Kidney epithelial cell (primary cell): ENCODE measurements around the gene SDCBP2. TPM values are rescaled to one million over a fixed set of nuclear protein-coding genes. Genes with fewer than 3 reads are reported as not detected.
A peak's percentile ranks its signal among the peaks of the same experiment; 100 is the strongest.

Source experiments
- DNase-seq: peaks from one replicate; pipeline ENCODE4 v3.0.0-alpha.2; 2010; ENCODE audit warnings: low read depth
- H3K27me3 ChIP-seq: 2 replicates; pipeline ENCODE4 v1.6.0; 2011; ENCODE audit warnings: low read length; ENCODE audit not compliant: control insufficient read depth, insufficient read depth
- H3K36me3 ChIP-seq: 2 replicates; pipeline ENCODE4 v1.5.1; 2011; ENCODE audit warnings: low read length; ENCODE audit not compliant: control insufficient read depth, insufficient read depth
- H3K4me3 ChIP-seq: 2 replicates; pipeline ENCODE4 v1.5.1; 2011; ENCODE audit warnings: low read depth, mild to moderate bottlenecking, control low read depth, low read length
- total RNA-seq: library from RNA; depleted of rRNA; stranded (reverse); fragments of >200 nt; gene quantifications from 2 replicates; pipeline ENCODE4 v1.2.3, GENCODE V29; 2015
- TF ChIP-seq, protein P1 (sequence below): IDR thresholded peaks from 2 replicates; pipeline ENCODE4 v1.5.1; 2011; ENCODE audit warnings: mild to moderate bottlenecking, moderate library complexity, low read length, control low read depth, inconsistent platforms; ENCODE audit not compliant: insufficient read depth, poor library complexity, severe bottlenecking

SDCBP2 gene
- total RNA-seq, 1 donor from 2014 or later: 6.1 TPM

DNA sequence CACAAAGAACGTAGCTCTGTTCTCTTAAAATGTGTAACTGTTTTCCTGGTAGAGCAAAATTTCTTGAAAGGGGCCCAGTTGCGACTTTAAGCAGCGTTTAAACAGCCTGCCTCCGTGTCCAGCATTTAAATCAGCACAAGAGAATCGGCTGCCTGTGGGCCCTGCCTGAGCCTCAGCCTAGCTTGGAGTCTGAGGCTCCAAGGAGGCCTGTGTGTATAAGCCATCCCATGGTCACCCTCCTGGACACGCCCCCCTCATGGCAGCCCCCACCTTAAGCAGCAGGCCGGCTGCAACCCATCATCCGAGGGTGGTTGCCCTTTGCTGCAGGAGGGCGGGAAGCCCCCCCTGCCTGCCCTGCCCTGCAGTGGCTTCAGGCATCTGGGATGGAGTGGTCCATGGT lies 18.9 kb downstream of the SDCBP2 start:
- H3K36me3 ChIP-seq: no peaks in the 10 kb centered on the region
- DNase-seq: no peak
- TF ChIP-seq, protein P1, sequence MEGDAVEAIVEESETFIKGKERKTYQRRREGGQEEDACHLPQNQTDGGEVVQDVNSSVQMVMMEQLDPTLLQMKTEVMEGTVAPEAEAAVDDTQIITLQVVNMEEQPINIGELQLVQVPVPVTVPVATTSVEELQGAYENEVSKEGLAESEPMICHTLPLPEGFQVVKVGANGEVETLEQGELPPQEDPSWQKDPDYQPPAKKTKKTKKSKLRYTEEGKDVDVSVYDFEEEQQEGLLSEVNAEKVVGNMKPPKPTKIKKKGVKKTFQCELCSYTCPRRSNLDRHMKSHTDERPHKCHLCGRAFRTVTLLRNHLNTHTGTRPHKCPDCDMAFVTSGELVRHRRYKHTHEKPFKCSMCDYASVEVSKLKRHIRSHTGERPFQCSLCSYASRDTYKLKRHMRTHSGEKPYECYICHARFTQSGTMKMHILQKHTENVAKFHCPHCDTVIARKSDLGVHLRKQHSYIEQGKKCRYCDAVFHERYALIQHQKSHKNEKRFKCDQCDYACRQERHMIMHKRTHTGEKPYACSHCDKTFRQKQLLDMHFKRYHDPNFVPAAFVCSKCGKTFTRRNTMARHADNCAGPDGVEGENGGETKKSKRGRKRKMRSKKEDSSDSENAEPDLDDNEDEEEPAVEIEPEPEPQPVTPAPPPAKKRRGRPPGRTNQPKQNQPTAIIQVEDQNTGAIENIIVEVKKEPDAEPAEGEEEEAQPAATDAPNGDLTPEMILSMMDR: no peak

DNA sequence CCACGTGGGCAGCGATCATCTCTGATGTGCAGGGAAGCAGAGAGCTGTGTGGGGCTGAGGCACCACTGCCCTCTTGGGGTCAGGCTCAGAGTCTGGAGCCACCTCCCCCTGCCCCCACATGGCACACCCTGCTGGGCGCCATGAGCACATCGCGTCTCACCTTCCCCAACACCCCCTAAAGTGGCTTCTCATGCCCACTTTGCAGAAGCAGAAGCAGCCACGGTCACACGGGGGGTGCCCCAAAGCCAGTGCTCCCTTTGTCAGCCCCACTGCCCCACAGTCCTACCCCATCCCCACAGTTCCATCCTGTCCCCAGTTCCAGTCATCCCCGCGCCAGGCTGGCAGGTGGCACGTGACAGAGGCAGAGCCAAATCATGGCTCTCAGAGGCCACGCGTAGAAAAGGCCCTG lies 19.5 kb downstream of the SDCBP2 start:
- H3K4me3 ChIP-seq: no peak overlapping the region
- TF ChIP-seq, protein P1: peak; percentile 3
- H3K27me3 ChIP-seq: no peaks in the 10 kb centered on the region
- H3K36me3 ChIP-seq: no peaks in the 10 kb centered on the region
- no peak for DNase-seq

More for the DNA sequence above, 18.9 kb downstream of the SDCBP2 start:
- Histone ChIP-seq H3K27me3 (no peaks in the 10 kb centered on the region), H3K4me3 (no peak overlapping the region)

DNA sequence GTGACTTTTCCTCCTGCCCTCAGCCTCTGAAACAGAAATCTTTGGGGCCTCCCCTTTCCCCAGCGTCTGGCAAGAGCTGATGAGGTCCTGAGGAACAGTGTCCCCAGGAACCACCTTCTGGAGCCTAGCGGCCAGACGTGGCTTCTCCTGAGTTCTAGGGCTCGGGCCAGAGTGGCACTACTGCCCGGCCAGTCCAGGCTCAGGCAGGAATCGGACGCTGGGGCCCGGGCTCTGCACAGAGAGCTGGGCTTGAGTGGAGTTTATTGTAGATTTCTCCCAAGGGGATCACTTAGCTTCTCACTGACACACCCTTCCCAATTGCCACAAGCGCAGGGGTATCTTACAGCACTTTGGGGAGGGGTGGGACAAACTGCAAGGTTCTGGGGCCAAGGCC lies 20.2 kb downstream of the SDCBP2 start:
- TF ChIP-seq, protein P1: no peak
- H3K4me3 ChIP-seq: no peak overlapping the region
- no peaks in the 10 kb centered on the region for H3K27me3 ChIP-seq
- DNase-seq: no peak
- no peaks in the 10 kb centered on the region for H3K36me3 ChIP-seq

DNA sequence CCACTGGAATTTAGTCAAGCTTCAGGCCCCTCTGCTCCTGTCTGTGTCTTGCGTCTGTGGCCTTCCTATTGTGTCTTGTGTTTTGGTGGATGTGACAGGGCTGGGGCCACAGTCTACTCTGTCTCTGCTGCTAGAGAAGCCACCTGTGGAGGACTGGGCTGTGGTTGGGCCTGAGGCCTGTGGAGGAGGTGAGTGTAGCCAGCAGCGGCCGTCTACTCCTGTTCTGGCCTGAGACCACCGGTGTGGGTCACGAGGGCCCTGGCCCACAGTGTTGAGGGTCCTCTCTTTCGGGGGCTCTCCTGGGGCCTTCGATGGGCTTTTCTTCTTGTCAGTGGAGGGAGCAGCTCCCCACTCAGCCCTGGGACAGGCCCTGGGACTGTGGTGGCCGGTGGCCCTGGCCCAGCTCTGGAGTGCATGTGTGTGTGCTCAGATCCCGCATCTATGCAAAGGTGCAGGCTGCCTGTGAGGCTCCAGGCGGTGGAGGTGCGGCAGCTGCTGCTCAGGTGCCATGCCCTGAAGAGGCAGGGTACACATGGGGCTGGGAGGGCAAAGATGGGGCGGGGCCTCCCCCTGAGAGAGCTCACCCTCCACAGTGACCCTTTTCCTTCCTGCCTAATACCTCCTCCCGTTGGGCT lies 20.8 kb downstream of the SDCBP2 start:
- no peaks in the 10 kb centered on the region for H3K27me3 ChIP-seq
- TF ChIP-seq, protein P1: no peak
- H3K36me3 ChIP-seq: no peaks in the 10 kb centered on the region
- DNase-seq: no peak
- no peak overlapping the region for H3K4me3 ChIP-seq

DNA sequence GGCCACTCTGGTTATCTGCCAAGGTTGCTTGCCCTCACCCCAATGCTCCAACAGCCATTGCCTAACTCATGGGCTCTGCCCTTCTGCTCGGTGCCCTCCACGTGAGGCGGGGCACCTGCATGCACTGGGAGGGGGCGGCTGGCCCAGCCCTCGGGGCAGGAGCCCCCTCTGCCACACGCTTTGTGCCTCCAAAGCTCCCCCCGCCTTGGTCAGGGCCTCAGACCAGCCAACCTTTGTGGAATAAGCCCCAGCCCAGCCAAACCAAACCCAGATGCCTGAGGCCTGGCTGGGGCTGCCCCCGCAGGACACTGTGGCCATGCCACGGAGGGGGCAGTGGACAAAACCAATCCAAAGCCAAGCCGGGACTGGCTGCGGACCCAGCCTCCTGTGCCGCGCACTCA lies 21.4 kb downstream of the SDCBP2 start:
- Histone ChIP-seq H3K27me3 (no peaks in the 10 kb centered on the region), H3K4me3 (no peak overlapping the region), H3K36me3 (no peaks in the 10 kb centered on the region)
- TF ChIP-seq, protein P1: no peak
- DNase-seq: no peak

DNA sequence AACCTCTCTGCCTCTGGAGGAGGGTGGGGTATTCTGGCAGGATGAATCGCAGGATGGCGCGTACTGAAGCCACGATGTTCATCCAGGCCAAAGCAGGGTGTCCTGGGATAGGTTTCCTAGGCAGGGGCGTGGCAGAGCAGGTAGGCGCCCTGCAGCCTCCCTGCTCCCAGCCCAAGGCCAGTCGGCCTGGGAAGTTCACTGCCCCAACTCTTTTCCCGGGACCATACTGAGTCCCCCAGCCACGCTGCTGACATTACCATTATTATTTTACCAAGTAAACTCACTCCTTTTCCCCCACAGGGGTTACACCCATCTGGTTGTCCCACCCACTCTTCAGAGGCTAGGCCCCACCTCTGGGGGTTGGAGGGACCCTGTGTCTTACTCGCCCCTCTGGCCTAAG lies 21.8 kb downstream of the SDCBP2 start:
- H3K4me3 ChIP-seq: no peak overlapping the region
- TF ChIP-seq, protein P1: no peak
- no peaks in the 10 kb centered on the region for H3K27me3 ChIP-seq
- no peaks in the 10 kb centered on the region for H3K36me3 ChIP-seq
- no peak for DNase-seq
